Stimulated activated CD8-positive, alpha-beta memory T cell treated with anti-CD3 and anti-CD28 coated beads, Interleukin-4, amount 100 ng/mL, for 4 hours (primary cell): ENCODE measurements around the gene HOPX.
"Not testable (repeated sequence)": the region's sequence is repeated elsewhere in the genome, so short reads cannot be mapped to it uniquely, and the experiment has no call there.

ENCODE experiments used
- DNase-seq, 2 donors: peaks; one replicate each; pipeline ENCODE4 v3.0.0-alpha.2; 2020; ENCODE audit warnings: low read depth in 2 of 2, low spot score in 1 of 2

HOPX gene

GRCh38 chr4:56628592-56628991, 52.5 kb downstream of the HOPX start:
- DNase-seq = no peak

- DNase-seq = no peak
These were observed 53.1 kb downstream of the HOPX start for GRCh38 chr4:56627985-56628384.

DNA sequence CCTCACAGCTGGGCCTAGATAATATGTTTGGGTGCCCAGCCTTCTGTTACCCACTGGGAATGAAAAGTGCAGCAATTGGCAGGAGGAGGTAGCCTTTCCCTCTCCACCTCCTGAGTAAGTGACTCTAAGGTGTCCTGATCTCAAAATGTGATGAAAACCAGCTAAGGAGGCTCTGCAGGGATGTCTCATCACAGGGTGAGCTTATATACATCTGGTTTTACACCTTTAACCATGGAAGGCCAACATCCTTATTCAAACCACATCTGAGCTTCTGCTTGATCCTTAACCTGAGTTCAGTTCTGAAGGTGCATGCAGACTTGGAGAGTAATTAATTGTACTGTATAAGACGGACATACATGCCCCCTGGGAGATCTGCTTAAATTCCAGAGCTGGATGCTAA, 53.7 kb downstream of the HOPX start:
- no peak for DNase-seq

GRCh38 chr4:56626963-56627362, 54.1 kb downstream of the HOPX start:
- no peak for DNase-seq

DNA sequence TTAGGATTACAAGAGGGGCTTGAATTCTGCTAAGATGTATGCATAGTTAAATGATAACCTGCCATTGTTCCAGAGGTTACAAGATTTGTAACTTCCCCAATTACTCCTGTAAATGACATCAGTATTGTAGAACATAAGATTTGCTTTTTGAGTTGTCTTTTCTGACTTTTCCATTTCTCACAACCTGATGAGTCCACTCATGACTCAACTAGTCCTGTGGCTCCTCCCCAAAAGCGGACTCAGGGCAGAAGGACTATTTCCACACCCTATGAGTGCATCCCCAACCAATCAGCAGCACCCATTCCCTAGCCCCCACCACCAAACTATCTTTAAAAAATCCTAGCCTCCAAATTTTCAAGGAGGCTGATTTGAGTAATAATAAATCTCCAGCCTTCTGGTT, 54.7 kb downstream of the HOPX start:
- no peak for DNase-seq

GRCh38 chr4:56622176-56622575, 58.9 kb downstream of the HOPX start:
- DNase-seq = no peak

- DNase-seq = no peak
These were observed 61.3 kb downstream of the HOPX start for GRCh38 chr4:56619816-56620215.

DNA sequence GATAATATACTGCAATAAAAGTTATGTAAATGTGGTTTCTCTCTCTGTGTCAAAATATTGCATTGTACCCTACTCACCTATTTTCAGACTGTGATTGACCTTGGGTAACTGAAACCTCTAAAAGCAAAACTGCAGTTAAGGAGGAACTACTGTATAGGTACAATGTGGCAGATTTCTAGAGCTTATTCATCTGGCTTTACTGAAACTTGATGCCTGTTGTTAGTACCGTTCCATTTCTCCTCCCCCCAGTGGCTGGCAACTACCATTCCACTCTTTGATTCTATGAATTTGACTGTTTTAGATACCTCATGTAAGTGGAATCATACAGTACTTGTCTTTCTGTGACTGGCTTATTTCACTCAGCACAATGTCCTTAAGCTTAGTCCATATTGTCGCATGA, 61.9 kb downstream of the HOPX start:
- no peak for DNase-seq

DNA sequence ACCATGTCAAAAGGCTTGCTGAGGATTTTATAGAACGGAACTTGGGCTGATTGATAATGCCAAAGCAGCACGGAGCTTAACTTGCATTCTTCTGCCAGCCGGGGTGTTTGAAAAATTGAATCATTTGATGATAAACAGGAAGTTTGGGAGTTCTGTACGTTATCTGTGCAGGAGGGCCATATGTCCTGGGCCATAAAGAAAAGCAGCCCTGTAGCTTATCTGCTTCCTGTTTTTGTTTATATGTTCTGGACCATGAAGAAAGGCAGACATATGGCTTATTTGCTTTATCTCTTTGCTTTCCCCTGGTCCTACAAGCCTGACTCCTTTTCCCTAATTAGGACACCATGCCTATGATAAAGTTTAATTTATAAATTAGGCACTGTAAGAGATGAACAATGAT, 62.4 kb downstream of the HOPX start:
- DNase-seq = no peak

DNA sequence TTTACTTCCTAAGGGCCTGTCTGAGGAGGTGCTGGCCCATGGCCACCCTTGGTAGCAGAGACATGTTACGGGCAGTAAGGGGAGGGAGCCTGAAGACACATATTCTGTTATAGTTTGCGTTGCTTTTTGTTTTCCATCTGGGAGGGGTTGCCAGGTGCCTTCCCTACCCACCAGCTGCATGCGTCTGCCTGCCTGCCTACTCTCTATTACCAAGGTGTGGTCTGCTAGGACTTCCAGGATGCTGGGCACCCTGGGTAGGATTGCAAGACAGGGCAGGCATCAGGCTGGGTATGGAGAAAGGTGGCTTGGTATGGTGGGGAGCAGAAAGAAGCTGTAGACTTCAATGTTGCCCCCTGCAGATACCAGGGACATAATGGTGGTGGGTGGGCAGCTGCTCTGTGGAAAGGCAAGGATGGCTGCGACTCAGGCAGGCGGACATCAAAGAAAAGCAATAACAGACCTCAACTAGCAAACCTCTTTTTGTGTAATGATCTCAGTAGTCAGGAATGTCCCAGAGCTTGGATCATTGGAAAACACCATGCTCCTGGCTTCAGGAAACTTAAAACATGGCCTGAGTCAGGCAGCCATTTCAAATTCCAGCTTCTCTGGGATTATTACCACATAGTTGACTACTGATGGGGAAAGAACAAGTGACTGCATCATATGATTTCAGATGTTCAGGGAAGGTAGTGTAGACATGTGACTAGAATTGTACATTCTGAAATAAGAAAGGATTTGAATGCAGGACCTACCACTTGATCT, 67.8 kb downstream of the HOPX start:
- no peak for DNase-seq

DNA sequence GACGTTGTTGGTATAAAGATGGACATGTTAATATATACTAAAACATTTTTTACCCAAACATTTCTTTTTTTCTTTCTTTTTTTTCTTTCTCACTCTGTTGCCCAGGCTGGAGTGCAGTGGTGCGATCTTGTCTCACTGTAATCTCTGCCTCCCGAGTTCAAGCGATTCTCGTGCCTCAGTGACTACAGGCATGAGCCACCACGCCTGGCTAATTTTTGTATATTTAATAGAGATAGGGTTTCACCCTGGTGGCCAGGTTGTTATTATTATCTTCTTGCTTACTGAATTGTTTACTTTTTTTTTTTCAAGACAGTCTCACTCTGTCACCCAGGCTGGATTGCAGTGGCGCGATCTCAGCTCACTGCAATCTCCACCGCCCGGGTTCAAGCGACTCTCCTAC, 68.8 kb downstream of the HOPX start:
- no peak for DNase-seq

DNA sequence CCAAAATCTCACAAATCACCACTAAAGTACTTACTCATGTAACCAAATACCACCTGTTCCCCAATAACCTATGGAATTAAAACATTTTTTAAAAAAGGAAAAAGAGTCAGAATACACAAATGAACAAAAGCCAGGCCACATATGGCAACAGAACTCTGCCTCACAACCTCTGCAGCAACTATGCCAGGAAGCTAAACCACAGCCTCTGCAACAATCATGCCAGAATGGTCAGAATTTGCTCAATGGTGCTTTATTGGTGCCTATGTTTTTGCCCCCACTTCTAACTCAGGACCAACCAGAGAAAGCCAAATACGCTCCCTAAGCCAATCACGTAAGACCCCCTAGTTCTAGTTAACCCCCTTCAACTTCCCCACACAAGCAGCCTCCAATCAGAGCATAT, 69.6 kb downstream of the HOPX start:
- no peak for DNase-seq

DNA sequence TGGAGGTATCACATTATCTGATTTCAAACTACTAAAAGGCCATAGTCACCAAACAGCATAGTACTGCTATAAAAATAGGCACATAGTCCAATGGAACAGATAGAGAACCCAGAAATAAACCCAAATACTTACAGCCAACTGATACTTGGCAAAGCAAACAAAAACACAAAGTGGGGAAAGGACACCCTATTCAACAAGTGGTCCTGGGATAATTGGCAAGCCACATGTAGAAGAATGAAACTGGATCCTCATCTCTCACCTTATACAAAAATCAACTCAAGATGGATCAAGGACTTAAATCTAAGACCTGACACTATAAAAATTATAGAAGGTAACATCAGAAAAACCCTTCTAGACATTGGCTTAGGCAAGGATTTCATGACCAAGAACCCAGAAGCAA, 70.9 kb downstream of the HOPX start:
- not testable (repeated sequence) for DNase-seq

DNA sequence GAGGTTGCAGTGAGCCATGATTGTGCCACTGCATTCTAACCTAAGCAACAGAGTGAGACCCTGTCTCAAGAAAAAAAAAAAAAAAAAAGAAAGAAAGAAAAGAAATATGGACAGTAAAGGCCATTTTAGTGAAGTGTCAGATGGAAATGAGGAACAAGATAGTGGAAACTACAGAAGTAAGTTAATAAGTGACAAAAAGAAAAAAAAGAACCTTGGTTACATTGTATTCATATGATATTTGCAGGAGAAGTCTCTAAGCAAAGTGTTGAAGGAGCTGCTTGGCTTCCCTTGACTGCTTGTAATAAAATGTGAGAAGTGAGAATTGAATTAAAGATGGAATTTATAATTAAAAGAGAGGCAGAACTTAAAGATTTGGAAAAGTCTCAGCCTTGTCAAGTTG, 73.2 kb downstream of the HOPX start:
- no peak for DNase-seq

- no peak for DNase-seq
These were observed 74.7 kb downstream of the HOPX start for GRCh38 chr4:56606385-56606784.

GRCh38 chr4:56605464-56605863, 75.6 kb downstream of the HOPX start:
- DNase-seq = not testable (repeated sequence)

DNA sequence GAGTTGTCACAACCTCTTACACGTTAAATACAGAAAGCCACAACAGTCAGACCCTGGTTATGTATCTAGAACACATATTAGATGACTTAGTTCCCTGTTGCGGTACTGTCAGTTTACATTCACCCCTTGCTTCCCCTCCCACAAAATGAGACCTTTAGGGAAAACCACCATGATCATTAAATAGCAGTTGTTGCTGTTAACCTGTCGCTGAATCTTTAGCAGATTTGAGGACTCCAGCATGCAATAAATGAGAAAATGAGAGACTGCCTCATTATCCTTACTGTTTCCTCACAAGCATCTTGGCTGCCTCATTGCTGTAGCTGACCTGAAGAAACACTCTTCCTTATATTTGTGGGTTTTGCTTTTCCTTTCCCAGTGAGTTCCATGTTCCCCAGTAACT, 77.8 kb downstream of the HOPX start:
- no peak for DNase-seq
